ENCODE data around the gene POC1B. TPM values are rescaled to one million over a fixed set of nuclear protein-coding genes. Genes with fewer than 3 reads are reported as not detected.

The POC1B gene
- 1 to 10 TPM; 7.3 to 8.9 (median 7.8) TPM for total RNA-seq

- no peaks in the 10 kb centered on the region for H3K36me3 ChIP-seq
- H3K27me3 ChIP-seq = no peaks in the 10 kb centered on the region
- H3K27ac ChIP-seq = peak within 1 kb of the TSS; percentile 86 to 94 (median 91)
- peak; percentile 71 to 75 for ATAC-seq
- DNase-seq = peak; percentile 44 to 55
- no peaks in the 10 kb centered on the region for H3K9me3 ChIP-seq
- in situ Hi-C loops (cut with MboI; ENCODE audit: low sequenced_read_pairs in 4 of 4) = loop anchor here (5.0 to 25.0 kb wide), 6 partner anchors 51 to 1436 kb away; partner anchors contain the start of gene CCER1 (in 1 of the 4)
- TF ChIP-seq CTCF (IDR thresholded peaks at IDR 0.05 in 4 of 5, conservative IDR thresholded peaks at IDR 0.05 in 1 of 5) (peak in 1 of 5 experiments; percentile 25), POLR2A (IDR thresholded peaks at IDR 0.05) (peak; percentile 29 to 47)
- peaks cover 40 to 47% of the 10 kb centered on the region in 2 donors for H3K4me1 ChIP-seq
- intact Hi-C loops (cut with DNase I; ENCODE audit: low total_unique reads) = loop anchor here (2.0 to 10.0 kb wide), 3 partner anchors 55 to 1491 kb away; partner anchors contain the start of gene ATP2B1
- H3K4me3 ChIP-seq = peak within 1 kb of the TSS; percentile 89 to 99 (median 96)
These were observed at the start of gene POC1B for GRCh38 chr12:89525824-89526770. TSS of gene POC1B (minus strand) at chr12:89526047. CDS start at chr12:89525895, 152 bp downstream.

- no peak for ATAC-seq
These were observed 49.5 kb upstream of the POC1B start for GRCh38 chr12:89575374-89575773.

GRCh38 chr12:89574736-89575208 is 48.9 kb upstream of the POC1B start:
- Histone ChIP-seq H3K27me3 (no peaks in the 10 kb centered on the region), H3K4me1 (peaks cover 0 to 5% of the 10 kb centered on the region in 2 donors), H3K36me3 (no peaks in the 10 kb centered on the region), H3K9me3 (no peaks in the 10 kb centered on the region), H3K4me3 (no peak overlapping the region), H3K27ac (no peak overlapping the region)
- in situ Hi-C loops (cut with MboI; ENCODE audit: low sequenced_read_pairs in 4 of 4) = no loop called here
- no peak for ATAC-seq
- DNase-seq = no peak
- TF ChIP-seq CTCF (IDR thresholded peaks at IDR 0.05 in 4 of 5, conservative IDR thresholded peaks at IDR 0.05 in 1 of 5) (no peak), POLR2A (IDR thresholded peaks at IDR 0.05) (no peak)
- intact Hi-C loops (cut with DNase I; ENCODE audit: low total_unique reads) = no loop called here

More at GRCh38 chr12:89575374-89575773, 49.5 kb upstream of the POC1B start:
- in situ Hi-C loops (cut with MboI; ENCODE audit: low sequenced_read_pairs in 4 of 4) (no loop called here), intact Hi-C loops (cut with DNase I; ENCODE audit: low total_unique reads) (no loop called here)
- Histone ChIP-seq H3K36me3 (no peaks in the 10 kb centered on the region), H3K4me3 (no peak overlapping the region), H3K9me3 (no peaks in the 10 kb centered on the region), H3K27me3 (no peaks in the 10 kb centered on the region), H3K27ac (no peak overlapping the region), H3K4me1 (peaks cover 0 to 5% of the 10 kb centered on the region in 2 donors)
- DNase-seq = no peak
- TF ChIP-seq CTCF (IDR thresholded peaks at IDR 0.05 in 4 of 5, conservative IDR thresholded peaks at IDR 0.05 in 1 of 5) = no peak

- intact Hi-C loops (cut with DNase I; ENCODE audit: low total_unique reads) (no loop called here), in situ Hi-C loops (cut with MboI; ENCODE audit: low sequenced_read_pairs in 4 of 4) (no loop called here)
- ATAC-seq (no peak), DNase-seq (no peak)
- no peak overlapping the region for H3K27ac ChIP-seq
- no peaks in the 10 kb centered on the region for H3K9me3 ChIP-seq
- no peak overlapping the region for H3K4me3 ChIP-seq
- H3K4me1 ChIP-seq = peaks cover 0 to 5% of the 10 kb centered on the region in 2 donors
- TF ChIP-seq POLR2A (IDR thresholded peaks at IDR 0.05) (no peak), CTCF (IDR thresholded peaks at IDR 0.05 in 4 of 5, conservative IDR thresholded peaks at IDR 0.05 in 1 of 5) (no peak)
- H3K36me3 ChIP-seq = no peaks in the 10 kb centered on the region
- H3K27me3 ChIP-seq = no peaks in the 10 kb centered on the region
These were observed 47.4 kb upstream of the POC1B start for GRCh38 chr12:89573051-89573810.
